Measurements from ENCODE around the gene PPP1R2B.

The PPP1R2B gene

DNA sequence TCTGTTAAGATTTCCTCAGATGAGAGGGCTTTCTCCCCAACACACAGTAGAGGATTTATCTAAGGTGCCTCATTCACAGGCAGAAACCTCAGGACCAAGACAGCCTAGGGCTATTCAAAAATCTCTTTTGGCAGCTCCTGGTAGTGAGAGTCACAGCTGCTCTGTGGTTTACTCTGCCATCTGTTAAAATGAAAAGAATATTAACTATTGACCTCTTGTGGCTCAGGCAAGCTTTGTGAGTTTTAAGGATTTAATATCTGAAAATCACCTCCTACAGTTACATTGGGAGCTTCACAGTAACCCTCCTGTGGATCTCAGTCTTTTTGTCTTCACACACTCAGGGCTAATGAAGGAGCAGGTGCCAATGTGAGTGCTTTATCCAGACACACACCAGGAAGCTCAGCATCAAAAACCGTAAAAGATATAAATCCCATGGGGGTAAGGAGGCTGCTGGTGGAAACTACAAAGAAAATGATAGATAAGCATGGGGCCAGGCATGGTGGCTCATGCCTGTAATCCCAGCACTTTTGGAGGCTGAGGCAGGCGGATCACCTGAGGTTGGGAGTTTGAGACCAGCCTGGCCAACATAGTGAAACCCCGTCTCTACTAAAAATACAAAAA is 29.7 kb downstream of the PPP1R2B start:
- DNase-seq: no peak

DNA sequence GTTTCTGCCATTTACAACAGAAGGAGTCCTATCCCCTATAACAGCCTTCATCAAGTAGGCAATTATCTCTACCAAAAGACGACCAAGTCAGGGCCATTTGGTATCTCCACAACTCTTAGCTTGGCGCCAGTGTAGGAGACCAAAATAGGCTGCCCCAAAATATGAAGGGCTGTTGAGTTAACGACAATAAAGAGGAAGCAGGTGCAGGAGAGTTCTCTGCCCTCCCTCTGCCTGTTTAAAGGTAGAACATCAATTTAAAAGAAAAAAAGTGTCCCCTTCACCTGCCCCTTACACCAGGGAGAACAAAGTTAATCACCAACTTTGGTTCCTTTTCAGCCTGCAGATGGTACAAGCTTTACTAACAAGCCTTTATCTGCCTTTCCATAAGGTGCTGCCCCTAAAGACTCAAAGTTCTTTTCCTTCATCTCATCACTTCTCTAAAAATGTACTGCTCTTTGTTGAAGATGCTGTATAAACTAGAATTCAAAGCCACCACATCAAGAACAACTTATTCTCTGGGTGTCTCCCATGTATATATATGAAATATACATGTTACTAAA is 33.3 kb downstream of the PPP1R2B start:
- DNase-seq: no peak

DNA sequence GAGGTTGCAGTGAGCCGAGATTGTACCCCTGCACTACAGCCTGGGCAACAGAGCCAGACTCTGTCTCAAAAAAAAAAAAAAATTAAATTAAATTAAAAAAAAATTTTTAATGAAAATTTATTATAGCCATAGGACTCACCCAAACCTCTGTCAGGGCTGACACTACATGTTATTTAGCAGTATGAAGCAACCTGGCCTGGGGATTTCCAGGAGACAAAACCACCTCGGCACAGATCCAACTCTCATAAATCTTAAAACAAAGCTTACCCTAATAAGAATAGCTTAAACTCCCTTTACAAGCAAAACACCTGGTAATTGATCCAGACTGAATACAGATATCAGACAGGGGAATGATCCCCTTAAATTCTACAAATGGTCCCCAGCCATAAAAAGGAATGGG is 38.4 kb downstream of the PPP1R2B start:
- DNase-seq: no peak

DNA sequence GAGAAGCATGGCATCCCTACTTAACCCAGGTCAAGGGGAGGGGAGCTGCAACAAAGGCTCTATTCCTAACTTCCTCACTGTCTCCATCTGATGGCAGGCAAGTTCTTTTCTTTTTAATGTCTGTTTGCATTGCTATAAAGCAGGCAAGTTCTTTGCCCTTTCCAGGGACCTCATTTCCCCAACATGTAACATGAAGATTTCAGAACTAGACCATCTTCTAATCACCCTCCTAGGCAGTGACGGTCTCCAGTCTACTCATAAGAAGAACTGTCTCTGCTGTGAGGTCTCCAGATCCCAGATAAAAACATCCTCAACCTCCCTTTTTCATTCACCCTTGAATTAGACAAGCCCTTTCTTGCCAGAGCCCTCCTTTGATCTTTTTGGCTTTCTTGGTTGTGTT is 42.1 kb downstream of the PPP1R2B start:
- DNase-seq: no peak

DNA sequence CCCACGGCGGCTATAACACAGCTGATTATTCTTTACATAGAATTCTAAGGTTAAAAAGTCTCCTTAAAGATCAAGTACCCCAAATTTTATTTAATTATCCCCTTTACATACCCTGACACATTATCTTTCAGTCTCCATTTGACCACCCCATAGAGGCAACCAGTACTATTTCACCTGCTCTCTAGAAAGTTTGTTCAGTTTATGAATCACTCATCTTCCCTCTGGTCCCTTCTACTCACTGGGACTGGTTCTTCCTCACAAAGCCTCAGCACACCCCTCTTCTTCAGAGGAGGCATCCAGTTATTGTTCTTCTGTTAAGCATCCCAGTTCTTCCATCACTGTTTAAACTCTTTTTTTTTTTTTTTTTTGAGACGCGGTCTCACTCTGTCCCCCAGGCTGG is 42.8 kb downstream of the PPP1R2B start:
- no peak for DNase-seq

DNA sequence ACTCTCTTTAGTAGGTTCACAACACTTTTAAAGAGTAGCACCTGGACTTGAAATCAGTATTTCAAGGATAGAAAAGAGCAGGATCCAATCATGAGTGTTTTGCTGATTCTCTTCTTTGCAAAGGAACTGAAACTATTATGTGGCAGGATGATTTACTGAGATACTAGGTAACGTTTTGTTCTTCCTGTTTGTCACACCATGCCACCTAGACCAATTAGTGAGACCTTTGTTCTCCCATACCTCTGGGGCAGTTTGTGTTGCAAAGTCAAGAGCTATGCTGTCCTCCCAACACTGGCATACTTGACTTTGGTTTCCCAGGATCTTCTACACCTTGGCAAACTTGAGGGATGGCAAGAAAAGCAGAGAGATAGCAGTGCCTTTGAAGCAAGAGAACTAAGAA is 43.4 kb downstream of the PPP1R2B start:
- no peak for DNase-seq

DNA sequence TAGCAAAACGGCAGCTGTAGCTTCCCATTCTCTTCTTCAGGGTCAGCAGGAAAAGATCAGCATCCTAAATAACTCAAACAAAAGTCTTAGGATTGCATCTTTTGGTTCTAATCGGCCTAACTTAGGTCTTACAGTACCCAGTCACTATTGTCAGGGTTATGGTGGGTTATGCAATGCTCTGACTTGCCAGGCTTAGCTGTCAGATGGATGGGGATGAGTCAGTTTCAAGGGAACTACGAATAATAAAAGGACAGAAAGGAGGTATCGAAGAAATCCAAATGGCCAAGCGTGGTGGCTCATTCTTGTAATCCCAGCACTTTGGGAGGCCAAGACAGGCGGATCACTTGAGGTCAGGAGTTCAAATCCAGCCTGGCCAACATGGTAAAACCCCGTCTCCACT is 46.5 kb downstream of the PPP1R2B start:
- no peak for DNase-seq
